Measurements from ENCODE around the gene CERS3. TPM values are rescaled to one million over a fixed set of nuclear protein-coding genes. Genes with fewer than 3 reads are reported as not detected.

CERS3 gene
- total RNA-seq, 2 experiments from 2014 or later = 0.21 to 0.25 TPM

- DNase-seq = no peak
- H3K9me3 Mint-ChIP-seq = no peaks in the 10 kb centered on the region
- peak overlapping the region; percentile 80 for H3K4me3 Mint-ChIP-seq
- H3K36me3 Mint-ChIP-seq (ENCODE audit: low read depth) = no peaks in the 10 kb centered on the region
- H3K27ac Mint-ChIP-seq = peak overlapping the region; percentile 71
- peaks cover 2% of the 10 kb centered on the region for H3K4me1 Mint-ChIP-seq (ENCODE audit: low read depth)
- CTCF ChIA-PET = interaction anchor here (0.6 to 5.2 kb wide), 54 partner anchors 8 to 656 kb away, joined by 3 to 96 read pairs (median 6); partner anchors contain the start of genes ADAMTS17, ALDH1A3 and ASB7
- peaks cover 9% of the 10 kb centered on the region for H3K27me3 Mint-ChIP-seq (ENCODE audit: low read depth)
- intact Hi-C loops (cut with micrococcal nuclease) = loop anchor here (1.0 to 5.0 kb wide), 9 partner anchors 8 to 657 kb away; partner anchors contain the start of genes ASB7, LINS1 and LRRK1
These were observed 178.1 kb downstream of the CERS3 start for GRCh38 chr15:100350434-100351226.

Other genes with a start within 250 kb of the CERS3 start
- gene ADAMTS17, start 187.0 kb downstream of the CERS3 start, total RNA-seq = 1 to 10 TPM in 1 of 2 experiments, under 1 TPM in 1; 0.81 to 1.0 TPM
- gene LINS1, start 73.2 kb upstream of the CERS3 start, total RNA-seq = 10 to 100 TPM; 36.8 to 37.1 TPM
- 10 to 100 TPM; 15.6 to 16.8 TPM for gene ASB7, start 73.6 kb upstream of the CERS3 start, total RNA-seq